Hematopoietic multipotent progenitor cell treated with erythropoietin and hydrocortisone succinate and interleukin-3 and kit ligand, for 8 days (in vitro differentiated cells): ENCODE data around the gene ERVW-1.
"Not testable (repeated sequence)": the region's sequence is repeated elsewhere in the genome, so short reads cannot be mapped to it uniquely, and the experiment has no call there.

ENCODE experiments used
- DNase-seq: peaks from one replicate; pipeline ENCODE4 v3.0.0-alpha.2; 2015

ERVW-1 gene, protein sequence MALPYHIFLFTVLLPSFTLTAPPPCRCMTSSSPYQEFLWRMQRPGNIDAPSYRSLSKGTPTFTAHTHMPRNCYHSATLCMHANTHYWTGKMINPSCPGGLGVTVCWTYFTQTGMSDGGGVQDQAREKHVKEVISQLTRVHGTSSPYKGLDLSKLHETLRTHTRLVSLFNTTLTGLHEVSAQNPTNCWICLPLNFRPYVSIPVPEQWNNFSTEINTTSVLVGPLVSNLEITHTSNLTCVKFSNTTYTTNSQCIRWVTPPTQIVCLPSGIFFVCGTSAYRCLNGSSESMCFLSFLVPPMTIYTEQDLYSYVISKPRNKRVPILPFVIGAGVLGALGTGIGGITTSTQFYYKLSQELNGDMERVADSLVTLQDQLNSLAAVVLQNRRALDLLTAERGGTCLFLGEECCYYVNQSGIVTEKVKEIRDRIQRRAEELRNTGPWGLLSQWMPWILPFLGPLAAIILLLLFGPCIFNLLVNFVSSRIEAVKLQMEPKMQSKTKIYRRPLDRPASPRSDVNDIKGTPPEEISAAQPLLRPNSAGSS

DNA sequence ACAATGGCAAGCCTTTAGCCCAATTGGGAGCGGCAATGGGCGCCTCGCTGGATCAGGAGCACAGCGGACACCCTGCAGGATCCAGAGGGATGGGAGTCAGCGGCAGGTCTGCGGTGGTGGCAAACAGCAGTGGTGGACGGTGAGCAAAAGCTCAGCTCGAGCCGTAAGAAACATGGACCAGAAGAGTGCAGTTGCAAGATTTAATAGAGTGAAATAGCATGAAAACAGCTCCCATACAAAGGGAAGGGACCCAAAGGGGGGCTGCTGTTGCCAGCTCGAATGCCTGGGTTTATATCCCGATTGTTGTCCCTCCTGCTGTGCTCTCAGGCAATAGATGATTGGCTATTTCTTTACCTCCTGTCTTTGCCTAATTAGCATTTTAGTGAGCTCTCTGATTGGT, at the start of gene ERVW-1:
Gene ERVW-1, minus strand, starts transcription at position 266 of the 400 bp plus-strand sequence. CDS start 7,565 bp downstream, outside the sequence.
- not testable (repeated sequence) for DNase-seq

- DNase-seq = no peak
Observed at GRCh38 chr7:92523110-92523509, 45.4 kb upstream of the ERVW-1 start.

DNA sequence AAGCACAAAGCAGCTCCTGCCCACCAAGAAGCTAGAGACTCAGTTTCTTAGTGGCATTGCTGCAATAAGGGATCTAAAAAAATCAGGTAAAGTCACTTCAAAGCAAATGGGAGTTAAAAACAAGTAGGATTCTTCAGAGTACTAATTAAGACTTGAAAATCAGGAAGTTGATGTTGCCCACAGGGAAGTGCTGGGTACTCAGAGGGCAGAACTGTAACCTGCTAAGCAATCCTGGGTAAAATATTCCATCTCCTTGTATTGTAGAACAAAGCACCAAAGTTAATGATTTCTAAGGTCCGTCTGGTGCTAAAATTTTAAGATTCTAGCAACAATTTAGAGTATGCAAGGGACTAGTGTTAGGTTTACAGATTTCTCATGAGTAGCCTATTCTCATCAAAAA, 42.3 kb upstream of the ERVW-1 start:
- no peak for DNase-seq

- DNase-seq = no peak
Observed at GRCh38 chr7:92517631-92518030, 39.9 kb upstream of the ERVW-1 start.

- DNase-seq = no peak
Observed at GRCh38 chr7:92513167-92513902, 35.6 kb upstream of the ERVW-1 start.

DNA sequence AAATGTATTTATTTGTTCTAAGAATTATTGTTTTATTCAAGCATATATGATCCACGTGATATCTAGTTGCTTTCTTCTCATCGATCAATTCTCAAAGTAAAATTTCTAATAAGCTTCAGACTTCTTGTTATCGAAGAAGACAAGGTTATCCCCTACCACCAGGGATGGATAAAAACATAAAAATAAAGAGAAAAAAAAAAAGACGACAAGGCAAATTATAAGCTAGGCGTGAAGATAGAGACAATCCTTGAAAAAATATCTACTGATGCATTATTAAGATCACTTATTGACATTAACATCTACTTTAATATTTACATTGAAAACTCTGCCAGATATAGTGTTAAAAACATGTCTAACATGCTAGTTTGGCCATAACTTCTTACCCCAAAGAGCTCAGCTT, 31.2 kb upstream of the ERVW-1 start:
- no peak for DNase-seq

- DNase-seq = no peak
Observed at GRCh38 chr7:92506363-92506762, 28.6 kb upstream of the ERVW-1 start.

DNA sequence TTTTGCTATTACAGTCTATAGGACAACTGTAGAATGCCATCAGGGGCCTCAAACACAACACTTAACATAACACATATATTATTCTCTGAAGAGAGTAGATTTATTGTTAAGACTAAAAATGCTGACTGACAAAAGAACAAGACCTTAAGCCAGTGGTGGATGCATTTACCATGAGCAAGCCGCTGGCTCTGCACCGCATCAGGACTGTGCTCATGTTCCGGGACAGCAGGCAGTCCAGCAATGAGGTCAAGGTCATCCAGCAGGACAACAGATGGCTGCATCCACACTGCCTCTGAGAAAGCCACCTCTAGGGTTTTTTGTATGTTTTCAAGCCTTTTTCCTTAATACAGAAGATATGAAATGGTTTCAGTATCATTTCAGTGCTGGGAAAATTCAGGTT, 26.8 kb upstream of the ERVW-1 start:
- no peak for DNase-seq

DNA sequence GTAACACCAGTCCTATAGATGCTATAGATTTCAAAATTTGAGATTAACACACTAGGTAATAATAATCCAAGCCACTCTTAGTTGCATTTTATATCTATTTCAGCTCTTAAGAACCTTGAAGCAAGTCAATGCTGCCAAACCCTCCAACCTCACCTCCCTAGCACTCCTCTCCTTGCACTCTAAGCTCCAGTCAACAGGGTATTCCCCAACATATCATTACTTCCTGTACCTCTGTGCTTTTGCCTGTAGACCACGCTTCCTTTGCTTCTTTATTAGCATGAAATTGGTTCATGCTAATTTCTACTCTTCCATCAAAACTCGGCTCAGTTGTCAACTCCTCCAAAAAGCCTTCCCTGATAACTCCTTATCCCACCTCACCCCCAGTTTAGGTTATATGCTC, 26.0 kb upstream of the ERVW-1 start:
- no peak for DNase-seq

- no peak for DNase-seq
Observed at GRCh38 chr7:92498557-92498956, 20.8 kb upstream of the ERVW-1 start.

DNA sequence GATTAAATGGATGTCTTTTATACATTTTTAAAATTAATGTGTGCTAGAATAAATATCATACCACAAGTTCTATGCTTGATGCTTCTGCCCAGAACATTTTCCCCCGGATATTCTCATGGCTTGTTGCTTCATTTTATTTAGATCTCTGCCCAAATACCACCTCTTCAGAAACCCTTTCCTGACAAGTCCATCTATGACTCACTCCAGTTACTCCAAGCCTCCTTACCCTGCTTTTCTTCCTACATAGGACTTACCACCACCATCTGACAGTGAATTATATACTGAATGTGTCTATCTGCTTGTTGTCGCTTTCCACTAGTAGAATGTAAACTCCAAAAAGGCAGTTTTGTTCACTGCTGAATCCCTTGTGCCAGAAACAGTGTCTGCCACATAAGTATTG, 19.1 kb upstream of the ERVW-1 start:
- DNase-seq = no peak

DNA sequence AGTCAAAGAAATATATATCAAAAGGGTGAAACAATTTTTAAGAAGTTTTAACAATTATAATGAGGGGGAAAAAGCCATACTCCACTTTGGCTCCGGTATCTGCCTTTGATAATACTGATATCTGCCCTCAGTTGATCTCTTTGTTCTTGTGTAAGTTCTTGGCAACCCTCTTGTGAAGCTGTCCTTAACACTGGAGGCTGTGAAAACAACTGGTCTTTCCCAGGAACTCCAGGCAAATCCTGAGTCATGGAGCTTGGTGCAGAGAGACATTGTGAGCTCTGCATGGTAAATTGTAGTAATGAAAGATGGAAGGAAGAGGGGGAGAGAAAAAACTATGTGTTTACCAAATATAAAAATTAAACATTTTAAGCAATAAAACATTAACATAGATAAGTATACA, 11.9 kb upstream of the ERVW-1 start:
- DNase-seq = no peak

DNA sequence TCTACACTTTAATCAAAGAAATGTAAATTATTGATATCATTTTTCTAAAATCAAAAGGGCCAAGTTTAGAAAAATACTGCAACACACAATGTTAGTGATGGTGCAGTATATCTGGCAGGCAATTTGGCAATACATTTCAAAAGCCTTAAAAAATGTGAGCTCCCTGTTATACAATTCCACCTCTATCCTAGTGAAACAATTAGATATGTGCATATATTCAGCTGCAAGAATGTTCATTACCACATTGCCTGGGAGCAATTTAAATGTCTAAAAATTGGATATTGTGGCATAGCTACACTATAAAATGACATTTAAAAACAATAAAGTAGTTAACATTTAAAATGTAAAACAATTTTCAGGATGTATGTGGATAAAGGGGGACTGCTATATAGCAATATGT, 10.1 kb upstream of the ERVW-1 start:
- no peak for DNase-seq

DNA sequence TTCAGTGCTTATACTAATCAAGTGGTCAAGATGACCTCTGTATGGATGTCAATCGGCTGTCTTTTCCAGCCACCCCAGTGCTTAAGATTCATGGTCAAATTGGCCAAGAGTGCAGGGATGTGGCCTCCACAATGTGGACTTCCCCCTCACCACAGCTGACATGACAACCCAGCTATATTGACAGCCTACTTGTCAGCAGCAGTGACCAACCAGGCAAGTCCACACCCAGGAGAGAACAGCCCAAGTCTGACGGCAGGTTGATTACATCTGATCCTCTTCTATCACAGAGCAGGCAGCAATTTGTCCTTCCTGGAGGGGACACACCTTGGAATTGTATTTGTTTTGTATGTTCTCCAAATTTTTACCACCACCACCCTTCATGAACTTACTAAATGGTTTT, 8.2 kb upstream of the ERVW-1 start:
- no peak for DNase-seq

GRCh38 chr7:92485267-92485892, 7.6 kb upstream of the ERVW-1 start:
- DNase-seq = no peak

DNA sequence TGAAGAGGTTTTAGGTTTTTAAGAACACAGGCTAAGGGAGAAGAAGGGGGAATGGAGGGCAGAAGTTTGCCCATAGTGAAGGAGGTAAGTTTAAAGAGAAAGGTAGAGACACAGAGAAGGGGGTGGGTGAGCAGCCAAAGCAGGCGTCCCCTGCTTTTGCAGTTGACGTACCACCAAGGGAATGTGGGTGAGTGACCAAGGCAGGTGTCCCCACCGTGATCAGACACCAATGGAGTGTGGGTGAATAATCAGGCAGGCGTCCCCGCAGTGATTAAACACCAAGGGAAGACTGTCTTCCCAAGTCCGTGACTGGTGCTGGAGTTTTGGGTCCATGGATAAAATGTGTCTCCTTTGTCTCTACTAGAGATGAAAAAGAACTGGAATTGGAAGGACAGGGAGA, 6.5 kb upstream of the ERVW-1 start:
- not testable (repeated sequence) for DNase-seq

DNA sequence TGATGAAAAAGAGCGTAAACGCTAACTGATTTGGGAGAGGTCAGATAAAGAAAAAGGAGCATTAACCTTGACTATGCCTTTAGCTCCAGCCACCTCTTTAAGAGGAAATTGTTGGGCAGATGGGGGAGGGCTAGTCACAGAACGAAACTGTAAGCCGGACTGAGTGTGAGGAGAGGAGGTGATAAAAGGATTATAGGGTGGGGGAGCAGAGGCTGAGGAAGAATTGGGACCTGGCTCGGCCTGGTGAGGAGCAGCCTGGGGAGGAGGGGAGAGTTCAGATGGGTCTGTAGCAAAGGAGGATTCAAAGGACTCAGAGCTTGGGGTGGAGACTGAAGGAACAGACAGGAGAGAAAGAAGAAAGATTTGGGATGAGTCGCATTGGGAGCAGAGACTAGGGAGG, 5.9 kb upstream of the ERVW-1 start:
- not testable (repeated sequence) for DNase-seq

GRCh38 chr7:92479146-92479545, 1.4 kb upstream of the ERVW-1 start:
- not testable (repeated sequence) for DNase-seq

DNA sequence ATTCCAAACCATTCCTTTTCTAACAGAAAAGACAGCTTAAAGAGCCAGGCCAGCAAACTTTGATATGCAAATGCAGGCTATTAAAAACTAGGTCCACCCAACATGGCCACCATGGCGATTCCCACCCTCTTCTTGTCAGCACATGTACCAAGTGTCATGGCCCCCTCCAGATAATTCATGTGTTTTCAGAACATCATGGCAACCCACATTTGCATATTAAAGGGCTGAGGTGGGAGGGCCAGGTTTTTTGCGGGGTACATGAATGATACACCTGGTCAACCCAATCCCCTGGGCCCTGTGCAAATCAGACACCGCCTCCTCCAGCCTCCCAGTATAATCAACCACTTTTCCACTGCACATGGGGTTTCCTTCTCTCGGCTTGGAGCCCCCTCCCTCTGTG, 965 bp upstream of the ERVW-1 start:
- DNase-seq = no peak

- no peak for DNase-seq
Observed at GRCh38 chr7:92478095-92478494, 349 bp upstream of the ERVW-1 start.

DNA sequence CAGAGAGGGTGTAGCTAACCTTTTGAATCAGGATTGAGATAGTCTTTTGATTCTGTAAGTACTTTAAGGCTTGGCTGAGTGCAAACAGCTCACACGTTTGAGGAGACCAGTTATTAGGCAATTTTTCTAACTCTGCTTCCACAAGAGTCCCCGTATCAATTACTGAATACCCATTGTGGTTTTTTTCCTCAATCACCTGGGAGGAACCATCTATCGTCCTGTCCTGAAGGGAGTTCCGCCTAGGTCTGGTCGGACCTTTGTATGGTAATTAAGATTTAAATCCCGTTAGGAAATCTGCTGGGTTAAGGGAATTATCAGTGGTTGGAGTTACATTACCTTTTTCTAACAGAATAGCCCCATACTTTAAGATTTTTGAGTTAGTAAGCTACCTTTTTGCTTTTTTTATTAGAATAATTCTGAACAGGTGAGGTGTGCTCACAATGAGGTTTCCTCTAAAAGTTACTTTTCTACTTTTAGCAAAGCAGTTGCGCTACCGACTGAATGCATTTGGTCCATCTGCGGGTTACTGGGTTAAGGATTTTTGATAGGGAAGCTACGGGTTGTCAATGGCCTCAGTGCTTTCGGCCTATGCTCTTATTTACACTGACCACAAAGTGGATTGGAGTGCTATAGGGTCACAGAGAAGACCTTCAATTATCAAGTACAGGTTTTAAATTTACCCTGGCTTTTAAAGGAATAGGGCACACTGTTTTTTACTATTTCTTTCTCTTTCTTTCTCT, 1.7 kb downstream of the ERVW-1 start:
- DNase-seq = not testable (repeated sequence)

- not testable (repeated sequence) for DNase-seq
Observed at GRCh38 chr7:92475261-92475770, 2.4 kb downstream of the ERVW-1 start.

DNA sequence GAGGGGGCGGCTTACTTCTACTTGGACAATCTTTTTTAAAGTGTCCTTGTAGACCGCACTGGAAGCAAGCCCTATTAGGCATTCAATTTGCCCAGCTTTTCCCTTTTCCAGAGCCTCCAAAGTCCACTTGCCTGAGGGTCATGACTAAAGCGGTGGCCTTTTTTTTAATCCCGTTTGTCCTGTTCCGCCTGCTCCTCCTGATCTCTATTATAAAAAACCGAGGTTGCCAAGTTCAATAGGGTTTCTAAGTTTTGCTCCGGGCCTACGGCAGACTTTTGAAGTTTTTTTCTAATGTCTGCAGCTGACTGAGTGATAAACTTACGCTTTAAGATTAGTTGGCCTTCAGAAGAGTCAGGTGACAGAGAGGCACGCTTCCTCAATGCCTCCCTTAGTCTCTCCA, 3.8 kb downstream of the ERVW-1 start:
- not testable (repeated sequence) for DNase-seq
